ENCODE data around the gene METTL1. TPM values are rescaled to one million over a fixed set of nuclear protein-coding genes. Genes with fewer than 3 reads are reported as not detected.

Gene METTL1
- total and polyA plus RNA-seq, 4 donors = 2.8 to 11.2 (median 7.1) TPM

GRCh38 chr12:57754411-57755193 is 17.3 kb downstream of the METTL1 start, which contains the start of gene MARCHF9:
TSS of gene MARCHF9 (plus strand) at chr12:57755103. CDS start at chr12:57755529, 426 bp downstream.
- WGBS = 2% methylated on average over 41 of the region's 41 CpGs
- no peak for TF ChIP-seq EGR1 (IDR thresholded peaks at IDR 0.05; ENCODE audit: low read depth in 2 of 2)
- TF ChIP-seq HNF4A (conservative IDR thresholded peaks at IDR 0.05) = no peak
- TF ChIP-seq, protein P1, sequence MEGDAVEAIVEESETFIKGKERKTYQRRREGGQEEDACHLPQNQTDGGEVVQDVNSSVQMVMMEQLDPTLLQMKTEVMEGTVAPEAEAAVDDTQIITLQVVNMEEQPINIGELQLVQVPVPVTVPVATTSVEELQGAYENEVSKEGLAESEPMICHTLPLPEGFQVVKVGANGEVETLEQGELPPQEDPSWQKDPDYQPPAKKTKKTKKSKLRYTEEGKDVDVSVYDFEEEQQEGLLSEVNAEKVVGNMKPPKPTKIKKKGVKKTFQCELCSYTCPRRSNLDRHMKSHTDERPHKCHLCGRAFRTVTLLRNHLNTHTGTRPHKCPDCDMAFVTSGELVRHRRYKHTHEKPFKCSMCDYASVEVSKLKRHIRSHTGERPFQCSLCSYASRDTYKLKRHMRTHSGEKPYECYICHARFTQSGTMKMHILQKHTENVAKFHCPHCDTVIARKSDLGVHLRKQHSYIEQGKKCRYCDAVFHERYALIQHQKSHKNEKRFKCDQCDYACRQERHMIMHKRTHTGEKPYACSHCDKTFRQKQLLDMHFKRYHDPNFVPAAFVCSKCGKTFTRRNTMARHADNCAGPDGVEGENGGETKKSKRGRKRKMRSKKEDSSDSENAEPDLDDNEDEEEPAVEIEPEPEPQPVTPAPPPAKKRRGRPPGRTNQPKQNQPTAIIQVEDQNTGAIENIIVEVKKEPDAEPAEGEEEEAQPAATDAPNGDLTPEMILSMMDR (IDR thresholded peaks at IDR 0.05; ENCODE audit: low read depth, low read length, missing input control) = no peak
- no peak for TF ChIP-seq HNF4G (IDR thresholded peaks at IDR 0.05)
- TF ChIP-seq, protein P2, sequence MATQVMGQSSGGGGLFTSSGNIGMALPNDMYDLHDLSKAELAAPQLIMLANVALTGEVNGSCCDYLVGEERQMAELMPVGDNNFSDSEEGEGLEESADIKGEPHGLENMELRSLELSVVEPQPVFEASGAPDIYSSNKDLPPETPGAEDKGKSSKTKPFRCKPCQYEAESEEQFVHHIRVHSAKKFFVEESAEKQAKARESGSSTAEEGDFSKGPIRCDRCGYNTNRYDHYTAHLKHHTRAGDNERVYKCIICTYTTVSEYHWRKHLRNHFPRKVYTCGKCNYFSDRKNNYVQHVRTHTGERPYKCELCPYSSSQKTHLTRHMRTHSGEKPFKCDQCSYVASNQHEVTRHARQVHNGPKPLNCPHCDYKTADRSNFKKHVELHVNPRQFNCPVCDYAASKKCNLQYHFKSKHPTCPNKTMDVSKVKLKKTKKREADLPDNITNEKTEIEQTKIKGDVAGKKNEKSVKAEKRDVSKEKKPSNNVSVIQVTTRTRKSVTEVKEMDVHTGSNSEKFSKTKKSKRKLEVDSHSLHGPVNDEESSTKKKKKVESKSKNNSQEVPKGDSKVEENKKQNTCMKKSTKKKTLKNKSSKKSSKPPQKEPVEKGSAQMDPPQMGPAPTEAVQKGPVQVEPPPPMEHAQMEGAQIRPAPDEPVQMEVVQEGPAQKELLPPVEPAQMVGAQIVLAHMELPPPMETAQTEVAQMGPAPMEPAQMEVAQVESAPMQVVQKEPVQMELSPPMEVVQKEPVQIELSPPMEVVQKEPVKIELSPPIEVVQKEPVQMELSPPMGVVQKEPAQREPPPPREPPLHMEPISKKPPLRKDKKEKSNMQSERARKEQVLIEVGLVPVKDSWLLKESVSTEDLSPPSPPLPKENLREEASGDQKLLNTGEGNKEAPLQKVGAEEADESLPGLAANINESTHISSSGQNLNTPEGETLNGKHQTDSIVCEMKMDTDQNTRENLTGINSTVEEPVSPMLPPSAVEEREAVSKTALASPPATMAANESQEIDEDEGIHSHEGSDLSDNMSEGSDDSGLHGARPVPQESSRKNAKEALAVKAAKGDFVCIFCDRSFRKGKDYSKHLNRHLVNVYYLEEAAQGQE (IDR thresholded peaks at IDR 0.05) = no peak
- TF ChIP-seq FOXA2 (IDR thresholded peaks at IDR 0.05) = no peak
- no peak for TF ChIP-seq SP1 (IDR thresholded peaks at IDR 0.05)
- TF ChIP-seq FOXA1 (IDR thresholded peaks at IDR 0.05) = no peak
- no peak for TF ChIP-seq JUND (IDR thresholded peaks at IDR 0.05)
- TF ChIP-seq RXRA (IDR thresholded peaks at IDR 0.05) = no peak
- TF ChIP-seq, protein P3, sequence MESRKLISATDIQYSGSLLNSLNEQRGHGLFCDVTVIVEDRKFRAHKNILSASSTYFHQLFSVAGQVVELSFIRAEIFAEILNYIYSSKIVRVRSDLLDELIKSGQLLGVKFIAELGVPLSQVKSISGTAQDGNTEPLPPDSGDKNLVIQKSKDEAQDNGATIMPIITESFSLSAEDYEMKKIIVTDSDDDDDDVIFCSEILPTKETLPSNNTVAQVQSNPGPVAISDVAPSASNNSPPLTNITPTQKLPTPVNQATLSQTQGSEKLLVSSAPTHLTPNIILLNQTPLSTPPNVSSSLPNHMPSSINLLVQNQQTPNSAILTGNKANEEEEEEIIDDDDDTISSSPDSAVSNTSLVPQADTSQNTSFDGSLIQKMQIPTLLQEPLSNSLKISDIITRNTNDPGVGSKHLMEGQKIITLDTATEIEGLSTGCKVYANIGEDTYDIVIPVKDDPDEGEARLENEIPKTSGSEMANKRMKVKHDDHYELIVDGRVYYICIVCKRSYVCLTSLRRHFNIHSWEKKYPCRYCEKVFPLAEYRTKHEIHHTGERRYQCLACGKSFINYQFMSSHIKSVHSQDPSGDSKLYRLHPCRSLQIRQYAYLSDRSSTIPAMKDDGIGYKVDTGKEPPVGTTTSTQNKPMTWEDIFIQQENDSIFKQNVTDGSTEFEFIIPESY (IDR thresholded peaks at IDR 0.05) = no peak
- TF ChIP-seq YY1 (IDR thresholded peaks at IDR 0.05) = no peak
- no peak for TF ChIP-seq GABPA (IDR thresholded peaks at IDR 0.05 in 1 of 2, conservative IDR thresholded peaks at IDR 0.05 in 1 of 2)
- TF ChIP-seq, protein P4, sequence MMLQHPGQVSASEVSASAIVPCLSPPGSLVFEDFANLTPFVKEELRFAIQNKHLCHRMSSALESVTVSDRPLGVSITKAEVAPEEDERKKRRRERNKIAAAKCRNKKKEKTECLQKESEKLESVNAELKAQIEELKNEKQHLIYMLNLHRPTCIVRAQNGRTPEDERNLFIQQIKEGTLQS (IDR thresholded peaks at IDR 0.05) = no peak
- TF ChIP-seq TAF1 (conservative IDR thresholded peaks at IDR 0.05) = no peak
- no peak for TF ChIP-seq MAX (IDR thresholded peaks at IDR 0.05)
- TF ChIP-seq NR2F2 (IDR thresholded peaks at IDR 0.05) = no peak
- TF ChIP-seq RAD21 (IDR thresholded peaks at IDR 0.05) = no peak
- H3K4me1 ChIP-seq (ENCODE audit: control insufficient read depth in 4 of 4, insufficient read depth in 4 of 4, low read length in 3 of 4) = peaks cover 6 to 35% (median 27%) of the 10 kb centered on the region in 4 donors
- H3K36me3 ChIP-seq (ENCODE audit: control insufficient read depth in 4 of 4, insufficient read depth in 3 of 4, low read depth in 1 of 4, low read length in 3 of 4) = peaks cover 0 to 7% (median 2%) of the 10 kb centered on the region in 4 donors
- no peak within 1 kb of the TSS for H3K27ac ChIP-seq (ENCODE audit: low read depth in 1 of 2, low read length in 2 of 2)
- H3K27me3 ChIP-seq (ENCODE audit: control insufficient read depth in 4 of 4, insufficient read depth in 4 of 4, low read length in 3 of 4) = no peaks in the 10 kb centered on the region
- H3K9me3 ChIP-seq (ENCODE audit: control insufficient read depth in 4 of 4, low read length in 3 of 4) = no peaks in the 10 kb centered on the region
- H3K9ac ChIP-seq (ENCODE audit: low read depth in 1 of 2, low read length in 2 of 2) = peak within 1 kb of the TSS in 1 of 2 donors; percentile 42
- DNase-seq (ENCODE audit: low spot score) = peak; percentile 69
- H3K4me3 ChIP-seq (ENCODE audit: low read depth in 1 of 3, low read length in 3 of 3) = peak within 1 kb of the TSS; percentile 26 to 79 (median 66)
